Measurements from ENCODE around the gene SYT6. TPM values are rescaled to one million over a fixed set of nuclear protein-coding genes. Genes with fewer than 3 reads are reported as not detected.

SYT6 gene
- total RNA-seq, 3 donors from 2014 or later (not counting 1 experiment from before 2014, with no cell fraction given), result 0.13 TPM; not detected in 2

DNA sequence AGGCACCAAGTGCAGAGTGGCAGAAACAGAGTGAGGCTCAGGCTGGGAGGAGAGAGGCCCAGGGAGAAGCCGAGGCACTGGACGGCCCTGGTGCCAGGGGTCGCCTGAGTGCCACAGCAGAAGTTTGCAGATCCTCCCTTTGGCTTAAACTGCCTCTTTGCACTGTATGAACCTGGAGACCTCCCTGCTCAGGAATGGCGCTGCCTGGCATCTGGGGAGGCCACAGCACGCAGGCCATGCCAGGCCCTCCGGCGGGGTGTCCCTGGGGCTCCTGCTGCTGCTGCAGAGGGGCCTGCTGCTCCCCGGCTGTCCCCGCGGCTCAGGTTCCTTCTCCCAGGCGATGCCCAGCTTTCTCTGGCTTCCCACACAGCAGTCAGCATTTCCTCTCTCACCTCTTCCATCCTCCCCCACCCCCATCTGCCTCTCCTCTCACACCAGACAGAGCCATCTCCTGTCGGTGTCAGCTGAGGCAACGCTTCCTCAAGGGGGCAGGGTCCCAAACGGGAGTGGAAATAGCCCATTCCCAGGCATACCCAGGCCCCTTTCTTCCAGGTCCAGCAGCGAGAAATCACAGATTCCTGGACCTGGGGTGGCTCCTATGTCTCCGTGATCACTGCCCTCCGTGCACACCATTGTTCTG is 35.2 kb downstream of the SYT6 start:
- H3K27ac ChIP-seq (ENCODE audit: low read length), result no peak overlapping the region
- H3K4me3 ChIP-seq (ENCODE audit: low read length), result no peak overlapping the region
- intact Hi-C loops (cut with micrococcal nuclease), result no loop called here
- ATAC-seq (no peak), DNase-seq (no peak)
- 56% methylated on average over 17 of the region's 17 CpGs for WGBS (ENCODE audit: insufficient coverage)
- H3K4me3 Mint-ChIP-seq, result no peak overlapping the region
- no peak overlapping the region for H3K27ac Mint-ChIP-seq
- H3K27me3 Mint-ChIP-seq (ENCODE audit: low read depth in 2 of 2), result peaks cover 0 to 4% of the 10 kb centered on the region in 2 donors
- peaks cover 12% of the 10 kb centered on the region for H3K4me1 ChIP-seq (ENCODE audit: control insufficient read depth, insufficient read depth, low read length)
- no peaks in the 10 kb centered on the region for H3K27me3 ChIP-seq (ENCODE audit: control insufficient read depth, insufficient read depth, low read length)
- H3K9me3 ChIP-seq (ENCODE audit: control insufficient read depth, insufficient read depth, low read length), result no peaks in the 10 kb centered on the region
- no peaks in the 10 kb centered on the region for H3K36me3 ChIP-seq (ENCODE audit: control insufficient read depth, insufficient read depth, low read length)
- TF ChIP-seq, protein P1, sequence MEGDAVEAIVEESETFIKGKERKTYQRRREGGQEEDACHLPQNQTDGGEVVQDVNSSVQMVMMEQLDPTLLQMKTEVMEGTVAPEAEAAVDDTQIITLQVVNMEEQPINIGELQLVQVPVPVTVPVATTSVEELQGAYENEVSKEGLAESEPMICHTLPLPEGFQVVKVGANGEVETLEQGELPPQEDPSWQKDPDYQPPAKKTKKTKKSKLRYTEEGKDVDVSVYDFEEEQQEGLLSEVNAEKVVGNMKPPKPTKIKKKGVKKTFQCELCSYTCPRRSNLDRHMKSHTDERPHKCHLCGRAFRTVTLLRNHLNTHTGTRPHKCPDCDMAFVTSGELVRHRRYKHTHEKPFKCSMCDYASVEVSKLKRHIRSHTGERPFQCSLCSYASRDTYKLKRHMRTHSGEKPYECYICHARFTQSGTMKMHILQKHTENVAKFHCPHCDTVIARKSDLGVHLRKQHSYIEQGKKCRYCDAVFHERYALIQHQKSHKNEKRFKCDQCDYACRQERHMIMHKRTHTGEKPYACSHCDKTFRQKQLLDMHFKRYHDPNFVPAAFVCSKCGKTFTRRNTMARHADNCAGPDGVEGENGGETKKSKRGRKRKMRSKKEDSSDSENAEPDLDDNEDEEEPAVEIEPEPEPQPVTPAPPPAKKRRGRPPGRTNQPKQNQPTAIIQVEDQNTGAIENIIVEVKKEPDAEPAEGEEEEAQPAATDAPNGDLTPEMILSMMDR (IDR thresholded peaks at IDR 0.05), result no peak
- H3K4me1 Mint-ChIP-seq, result peaks cover 15 to 25% of the 10 kb centered on the region in 2 donors
- no peaks in the 10 kb centered on the region for H3K36me3 Mint-ChIP-seq
- H3K9me3 Mint-ChIP-seq, result no peaks in the 10 kb centered on the region

DNA sequence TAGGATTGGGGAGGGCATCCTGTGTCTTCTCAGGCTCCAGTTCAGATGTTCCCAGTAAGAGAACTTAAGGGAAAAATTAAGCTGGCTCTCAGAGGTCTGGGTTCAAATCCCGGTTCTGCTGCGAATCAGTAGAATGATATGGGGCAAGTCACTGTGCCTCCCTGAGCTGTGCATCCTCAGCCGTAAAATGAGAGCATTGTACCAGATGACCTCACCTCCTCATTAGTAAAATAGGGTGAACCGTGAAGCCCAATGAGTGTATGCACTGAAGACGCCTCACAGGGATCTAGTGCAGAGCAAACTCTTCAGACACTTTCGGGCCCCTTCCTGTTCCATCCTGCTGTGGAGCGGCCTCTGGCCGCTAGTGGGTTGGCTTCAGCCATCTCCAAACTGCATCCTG is 36.0 kb downstream of the SYT6 start:
- Histone ChIP-seq H3K36me3 (ENCODE audit: control insufficient read depth, insufficient read depth, low read length) (no peaks in the 10 kb centered on the region), H3K9me3 (ENCODE audit: control insufficient read depth, insufficient read depth, low read length) (no peaks in the 10 kb centered on the region), H3K27me3 (ENCODE audit: control insufficient read depth, insufficient read depth, low read length) (no peaks in the 10 kb centered on the region), H3K27ac (ENCODE audit: low read length) (no peak overlapping the region), H3K4me3 (ENCODE audit: low read length) (no peak overlapping the region), H3K4me1 (ENCODE audit: control insufficient read depth, insufficient read depth, low read length) (peaks cover 20% of the 10 kb centered on the region)
- Mint-ChIP-seq H3K4me1 (peaks cover 24 to 33% of the 10 kb centered on the region in 2 donors), H3K4me3 (no peak overlapping the region), H3K27me3 (ENCODE audit: low read depth in 2 of 2) (peaks cover 0 to 5% of the 10 kb centered on the region in 2 donors), H3K36me3 (no peaks in the 10 kb centered on the region), H3K27ac (no peak overlapping the region), H3K9me3 (no peaks in the 10 kb centered on the region)
- ATAC-seq (no peak), DNase-seq (no peak)
- 93% methylated on average over 8 of the region's 8 CpGs for WGBS (ENCODE audit: insufficient coverage)
- intact Hi-C loops (cut with micrococcal nuclease), result no loop called here
- TF ChIP-seq, protein P1 (IDR thresholded peaks at IDR 0.05), result no peak

DNA sequence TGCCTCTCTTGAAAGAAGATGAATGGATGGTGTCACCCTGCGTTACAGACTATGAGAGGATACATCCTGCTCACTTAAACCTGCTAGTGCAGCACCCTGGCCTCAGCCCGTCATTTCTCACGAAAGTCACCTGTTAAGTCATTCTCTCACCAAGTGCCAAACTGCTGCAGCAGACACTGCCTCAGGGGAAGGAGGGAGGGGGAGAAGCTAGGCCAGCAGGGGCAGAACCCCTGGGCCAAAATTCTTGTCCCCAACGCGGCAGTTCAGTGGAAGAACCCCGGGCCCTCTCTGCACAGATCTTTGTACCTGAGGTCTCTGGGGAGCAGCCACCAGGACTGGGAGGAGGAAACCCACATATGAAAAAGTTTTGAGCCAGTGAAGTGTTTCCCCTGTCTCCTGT is 37.6 kb downstream of the SYT6 start:
- intact Hi-C loops (cut with micrococcal nuclease), result no loop called here

More for the DNA sequence above, 37.6 kb downstream of the SYT6 start:
- Mint-ChIP-seq H3K36me3 (no peaks in the 10 kb centered on the region), H3K4me3 (no peak overlapping the region), H3K9me3 (no peaks in the 10 kb centered on the region), H3K27me3 (ENCODE audit: low read depth in 2 of 2) (peaks cover 0 to 5% of the 10 kb centered on the region in 2 donors), H3K4me1 (peaks cover 31 to 40% of the 10 kb centered on the region in 2 donors), H3K27ac (no peak overlapping the region)
- no peaks in the 10 kb centered on the region for H3K36me3 ChIP-seq (ENCODE audit: control insufficient read depth, insufficient read depth, low read length)
- no peaks in the 10 kb centered on the region for H3K9me3 ChIP-seq (ENCODE audit: control insufficient read depth, insufficient read depth, low read length)
- no peaks in the 10 kb centered on the region for H3K27me3 ChIP-seq (ENCODE audit: control insufficient read depth, insufficient read depth, low read length)
- TF ChIP-seq, protein P1 (IDR thresholded peaks at IDR 0.05), result no peak
- no peak overlapping the region for H3K27ac ChIP-seq (ENCODE audit: low read length)
- ATAC-seq (no peak), DNase-seq (no peak)
- peaks cover 22% of the 10 kb centered on the region for H3K4me1 ChIP-seq (ENCODE audit: control insufficient read depth, insufficient read depth, low read length)
- H3K4me3 ChIP-seq (ENCODE audit: low read length), result no peak overlapping the region
- 54% methylated on average over 6 of the region's 6 CpGs for WGBS (ENCODE audit: insufficient coverage)

All from natural killer cell (primary cell).